HK-2 (cell line): ENCODE measurements around the gene GLIPR1L2.
"Not testable (repeated sequence)": the region's sequence is repeated elsewhere in the genome, so short reads cannot be mapped to it uniquely, and the experiment has no call there.

ENCODE experiments used
- DNase-seq: peaks from one replicate; pipeline ENCODE4 v3.0.0-alpha.2; 2018; ENCODE audit not compliant: unreplicated experiment

GLIPR1L2 gene

DNA sequence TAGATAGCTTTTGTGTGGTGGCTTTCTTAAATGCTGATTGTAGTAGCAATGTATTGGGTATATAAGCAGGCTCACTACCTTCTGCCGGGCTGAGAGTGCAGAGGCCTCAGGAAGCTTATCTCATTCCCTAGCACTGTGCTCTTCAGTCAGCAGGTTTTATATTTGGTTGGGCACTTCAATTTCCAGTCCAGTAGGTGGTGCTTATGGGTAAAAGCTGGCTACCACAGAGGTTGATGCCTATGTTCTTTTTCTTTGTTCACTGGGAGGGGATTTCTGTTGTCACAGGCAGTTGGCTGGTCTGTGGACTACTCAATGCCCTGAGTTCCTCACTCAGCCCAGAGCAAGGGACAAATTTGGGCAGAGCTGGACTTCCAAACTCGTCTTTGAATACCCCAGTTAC, 46.7 kb downstream of the GLIPR1L2 start:
- no peak for DNase-seq

DNA sequence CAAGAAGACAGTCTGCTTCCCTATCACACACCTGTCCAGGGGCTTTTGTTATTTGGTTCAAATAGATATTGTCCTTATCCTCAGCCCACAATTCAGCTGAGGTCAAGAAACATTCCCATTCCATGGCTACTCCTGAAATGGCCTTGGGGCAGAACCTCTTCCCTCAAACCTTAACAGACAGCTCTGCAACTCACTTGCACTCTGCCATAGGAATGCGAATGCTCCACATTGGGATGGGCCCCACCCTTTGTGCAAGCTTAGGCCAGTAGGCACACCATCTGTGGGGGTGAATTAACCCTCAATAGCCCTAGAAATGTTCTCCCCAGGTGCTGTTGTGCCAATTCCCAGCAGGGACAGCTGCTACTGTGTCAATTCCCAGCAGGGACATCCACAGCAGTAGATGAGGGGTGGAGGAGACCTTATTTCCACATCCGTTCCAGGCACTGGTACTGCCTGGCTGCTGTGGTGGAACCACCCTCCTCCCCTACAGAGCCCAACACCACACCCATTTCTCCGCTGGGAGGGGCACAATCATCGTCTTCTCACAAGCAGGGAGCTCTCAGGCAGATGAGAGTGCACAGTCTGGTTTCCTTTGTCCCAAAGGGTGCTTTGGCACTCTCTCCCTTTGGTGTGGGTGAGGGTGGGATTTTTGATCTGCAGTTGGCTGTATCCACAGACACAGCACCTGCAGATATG, 47.3 kb downstream of the GLIPR1L2 start:
- no peak for DNase-seq

DNA sequence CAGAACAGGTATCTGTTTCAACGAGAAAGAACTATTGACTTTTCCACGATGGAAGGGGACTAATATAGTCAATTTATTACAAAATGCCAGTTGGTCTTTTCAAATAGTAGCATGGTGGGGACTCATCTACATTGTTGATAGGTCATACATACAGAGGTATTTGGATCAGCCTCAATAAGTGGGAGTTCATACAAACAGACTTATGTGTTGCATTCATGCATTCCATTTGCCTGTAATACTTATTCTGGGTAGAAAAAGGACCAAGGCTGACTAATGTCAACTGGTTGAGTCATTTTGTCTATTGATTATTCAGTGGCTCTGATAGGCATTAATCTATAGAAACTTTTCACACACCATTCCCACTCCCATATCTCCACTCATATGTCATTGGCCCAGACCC, 48.2 kb downstream of the GLIPR1L2 start:
- DNase-seq: no peak

DNA sequence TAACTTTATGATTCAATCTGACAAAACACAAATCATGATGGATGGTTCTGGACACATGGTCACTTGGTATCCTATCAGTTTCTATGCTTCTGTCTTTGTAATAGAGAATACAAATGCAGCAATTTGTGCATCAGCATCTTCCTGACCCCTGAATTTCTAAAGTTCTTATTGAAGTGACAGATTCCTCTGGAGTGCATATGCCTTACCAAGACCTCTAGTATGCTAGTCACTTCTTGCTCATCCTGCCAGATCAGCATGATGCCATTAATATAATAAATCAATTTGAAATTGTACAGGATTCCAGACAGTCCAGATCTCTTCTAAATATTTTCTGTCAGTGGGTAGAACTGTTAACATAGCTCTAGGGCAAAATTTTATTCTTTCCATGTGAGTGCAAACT, 49.0 kb downstream of the GLIPR1L2 start:
- DNase-seq: no peak

DNA sequence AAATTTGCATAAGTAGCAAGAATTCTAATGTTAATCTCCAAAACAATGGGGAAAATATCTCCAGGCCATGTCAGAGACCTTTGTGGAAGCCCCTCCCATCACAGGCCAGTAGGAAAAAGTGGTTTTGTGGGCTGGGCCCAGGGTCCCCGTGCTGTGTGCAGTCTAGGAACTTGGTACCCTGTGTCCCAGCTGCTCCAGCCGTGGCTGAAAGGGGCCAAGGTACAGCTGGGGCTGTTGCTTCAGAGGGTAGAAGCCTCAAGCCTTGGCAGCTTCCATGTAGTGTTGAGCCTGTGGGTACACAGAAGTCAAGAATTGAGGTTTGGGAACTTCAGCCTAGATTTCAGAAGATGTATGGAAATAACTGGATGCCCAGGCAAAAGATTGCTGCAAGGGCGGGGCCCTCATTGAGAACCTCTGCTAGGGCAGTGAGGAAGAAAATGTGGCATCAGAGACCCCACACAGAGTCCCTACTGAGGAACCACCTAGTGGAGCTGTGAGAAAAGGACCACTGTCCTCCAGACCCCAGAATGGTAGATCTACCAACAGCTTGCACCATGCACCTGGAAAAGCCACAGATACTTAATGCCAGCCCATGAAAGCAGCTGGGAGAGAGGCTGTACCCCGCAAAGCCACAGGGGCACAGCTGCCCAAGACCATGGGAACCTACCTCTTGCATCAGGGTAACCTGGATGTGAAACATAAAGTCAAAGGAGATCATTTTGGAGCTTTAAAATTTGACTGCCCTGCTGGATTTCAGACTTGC, 51.0 kb downstream of the GLIPR1L2 start:
- not testable (repeated sequence) for DNase-seq

DNA sequence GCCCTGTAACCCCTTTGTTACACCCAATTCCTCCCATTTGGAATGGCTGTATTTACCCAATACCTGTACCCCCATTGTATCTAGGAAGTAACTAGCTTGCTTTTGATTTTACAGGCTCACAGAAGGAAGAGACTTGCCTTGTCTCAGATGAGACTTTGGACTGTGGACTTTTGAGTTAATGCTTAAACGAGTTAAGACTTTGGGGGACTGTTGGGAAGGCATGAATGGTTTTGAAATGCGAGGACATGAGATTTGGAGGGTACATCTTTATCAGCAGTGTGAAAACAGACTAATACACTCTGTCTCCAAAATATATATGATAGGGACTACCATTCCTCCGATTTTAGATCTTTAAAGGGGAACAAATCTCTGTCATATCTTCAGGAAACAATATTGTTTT, 51.6 kb downstream of the GLIPR1L2 start:
- not testable (repeated sequence) for DNase-seq

DNA sequence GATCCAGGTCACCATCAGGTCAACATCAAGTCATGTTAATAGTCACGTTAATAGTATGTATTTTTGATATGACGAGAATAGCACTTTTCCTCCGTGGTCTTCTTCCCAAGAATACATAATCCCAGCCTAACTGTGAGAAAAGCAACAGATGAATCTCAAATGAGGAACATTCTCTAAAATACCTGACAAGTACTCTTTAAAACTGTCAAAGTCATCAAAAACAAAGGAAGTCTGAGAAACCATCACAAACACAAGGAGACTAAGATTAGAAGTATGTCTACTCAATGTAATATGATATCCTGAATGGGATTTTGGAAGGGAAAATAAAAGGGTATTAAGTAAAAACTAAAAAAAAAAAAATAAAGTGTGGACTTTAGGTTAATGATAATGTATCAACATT, 52.8 kb downstream of the GLIPR1L2 start:
- no peak for DNase-seq

DNA sequence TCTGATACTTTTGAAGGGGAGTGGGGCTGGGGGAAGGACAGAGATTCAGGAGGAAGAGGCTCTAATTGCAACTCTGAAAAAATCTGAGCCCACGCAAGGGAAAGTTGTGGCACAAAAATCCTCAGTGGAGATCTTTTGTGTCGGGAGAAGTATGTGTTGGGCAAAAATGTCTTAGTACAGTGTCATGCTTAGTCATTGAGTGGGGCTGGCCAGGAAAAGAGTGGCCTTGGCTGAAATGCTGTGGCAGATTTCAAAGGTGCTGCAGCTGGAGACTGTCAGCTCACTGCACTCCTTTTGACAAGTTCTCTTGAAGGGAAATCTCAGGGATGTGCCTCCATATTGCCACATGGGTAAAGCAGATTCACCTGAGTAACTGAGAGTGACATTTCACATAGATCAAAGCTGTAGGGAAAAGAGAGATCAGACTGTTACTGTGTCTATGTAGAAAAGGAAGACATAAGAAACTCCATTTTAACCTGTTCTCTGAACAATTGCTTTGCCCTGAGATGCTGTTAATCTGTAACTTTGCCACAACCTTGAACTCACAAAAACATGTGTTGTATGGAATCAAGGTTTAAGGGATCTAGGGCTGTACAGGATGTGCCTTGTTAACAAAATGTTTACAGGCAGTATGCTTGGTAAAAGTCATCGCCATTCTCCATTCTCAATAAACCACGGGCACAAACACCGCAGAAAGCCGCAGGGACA, 53.7 kb downstream of the GLIPR1L2 start:
- DNase-seq: no peak

DNA sequence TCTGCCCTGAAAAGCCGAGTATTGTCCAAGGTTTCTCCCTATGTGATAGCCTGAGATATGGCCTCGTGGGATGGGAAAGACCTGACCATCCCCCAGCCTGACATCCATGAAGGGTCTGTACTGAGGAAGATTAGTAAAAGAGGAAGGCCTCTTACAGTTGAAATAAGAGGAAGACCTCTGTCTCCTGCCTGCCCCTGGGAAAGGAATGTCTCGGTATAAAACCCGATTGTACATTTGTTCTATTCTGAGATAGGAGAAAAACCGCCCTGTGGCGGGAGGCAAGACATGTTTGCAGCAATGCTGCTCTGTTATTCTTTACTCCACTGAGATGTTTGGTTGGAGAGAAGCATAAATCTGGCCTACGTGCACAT, 54.2 kb downstream of the GLIPR1L2 start:
- DNase-seq: not testable (repeated sequence)

DNA sequence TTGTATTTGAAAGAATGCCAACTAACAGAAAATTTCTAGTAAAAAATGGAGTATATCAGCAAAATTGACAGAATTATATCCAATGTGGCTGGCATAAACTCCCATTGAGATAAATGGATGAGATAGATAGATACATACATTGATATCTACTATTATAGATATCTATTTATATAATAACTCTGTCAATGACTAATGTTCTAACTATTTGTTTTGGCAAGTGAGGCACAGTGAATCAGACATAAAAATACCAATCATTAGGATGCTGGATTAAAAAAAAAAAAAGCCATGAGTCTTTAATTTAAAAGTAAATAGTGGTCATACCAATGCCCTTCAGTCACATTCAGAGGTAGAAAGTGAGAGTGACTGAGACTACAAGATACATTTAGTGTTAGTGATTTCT, 56.0 kb downstream of the GLIPR1L2 start:
- DNase-seq: no peak

DNA sequence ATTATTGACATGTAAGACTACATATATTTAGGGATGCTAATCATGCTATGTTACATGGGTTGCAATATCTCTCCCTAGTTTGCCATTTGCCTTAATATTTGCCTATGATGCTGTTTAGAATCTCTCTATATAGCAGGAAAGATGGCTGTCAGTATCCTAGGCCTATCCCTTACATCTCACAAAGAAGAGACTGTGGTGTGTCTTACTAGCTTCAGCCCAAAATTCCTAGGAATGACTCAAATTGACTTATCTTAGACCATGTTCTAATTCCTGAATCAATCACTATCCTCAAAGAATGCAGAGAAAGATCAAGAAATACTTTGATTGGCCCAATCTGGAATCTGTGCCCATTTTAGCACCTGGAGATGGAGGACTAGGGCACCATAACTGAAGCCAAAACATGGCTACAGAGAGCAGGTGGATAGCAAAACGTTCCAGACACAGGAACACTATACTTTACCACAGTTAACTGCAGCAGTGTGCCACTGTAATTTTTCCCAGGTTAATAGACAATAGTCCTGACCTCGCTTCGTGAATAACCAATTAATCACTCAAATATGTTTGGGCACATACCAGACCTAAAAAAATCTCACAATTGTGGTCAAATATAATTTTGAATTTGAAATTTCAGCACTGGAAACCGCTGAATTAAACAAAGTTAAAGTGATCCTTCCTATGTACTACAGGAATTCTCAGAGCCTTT, 57.0 kb downstream of the GLIPR1L2 start:
- no peak for DNase-seq

DNA sequence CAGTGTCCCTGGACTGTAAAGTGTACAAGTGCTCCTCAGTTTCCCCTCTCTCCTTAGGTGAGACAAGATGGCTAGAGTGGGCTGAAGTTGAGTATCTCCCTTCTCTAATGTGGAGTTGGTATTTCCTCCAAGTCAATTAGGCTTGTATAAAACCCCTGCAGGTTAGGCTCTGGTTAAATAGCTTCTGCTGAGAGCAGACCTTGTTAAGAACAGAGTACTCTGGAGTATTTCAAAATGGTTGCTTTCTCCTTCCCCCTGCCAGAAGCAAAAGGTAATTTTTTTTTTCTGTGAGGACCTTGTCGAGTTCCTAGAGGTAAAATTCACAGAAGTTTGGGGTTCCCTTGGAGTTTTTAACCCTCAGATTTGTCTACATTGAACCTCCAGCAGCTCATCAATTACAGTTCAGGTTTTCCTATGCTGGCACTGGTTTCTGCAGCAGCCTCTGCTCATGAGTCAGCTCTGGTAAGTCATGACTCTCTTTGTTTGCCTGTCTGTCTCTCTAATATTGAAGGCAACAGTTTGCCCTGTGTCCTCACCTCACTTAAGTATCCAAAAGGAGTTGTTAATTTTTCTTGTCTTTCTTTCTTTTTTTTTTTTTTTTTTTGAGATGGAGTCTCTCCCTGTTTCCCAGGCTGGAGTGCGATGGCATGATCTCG, 61.9 kb downstream of the GLIPR1L2 start:
- DNase-seq: no peak

DNA sequence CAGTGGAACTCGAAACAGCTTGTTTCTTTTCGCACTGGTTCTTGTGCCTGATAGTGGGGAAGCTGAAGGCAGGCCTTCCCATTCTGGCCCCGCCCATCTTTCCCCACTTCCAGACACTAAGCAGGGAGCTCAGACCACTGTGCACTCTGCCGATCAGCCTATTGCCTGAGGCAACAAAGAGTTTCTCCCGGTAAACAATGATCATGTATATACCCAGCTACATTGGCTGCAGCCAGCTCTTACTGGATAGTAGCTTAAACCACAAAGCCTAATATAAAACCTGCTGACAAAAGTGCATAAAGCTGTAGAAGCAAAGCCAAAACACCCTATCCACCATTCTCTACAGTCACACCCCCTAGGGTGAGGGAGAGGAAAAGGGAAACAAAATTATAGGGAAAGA, 65.0 kb downstream of the GLIPR1L2 start:
- DNase-seq: no peak

DNA sequence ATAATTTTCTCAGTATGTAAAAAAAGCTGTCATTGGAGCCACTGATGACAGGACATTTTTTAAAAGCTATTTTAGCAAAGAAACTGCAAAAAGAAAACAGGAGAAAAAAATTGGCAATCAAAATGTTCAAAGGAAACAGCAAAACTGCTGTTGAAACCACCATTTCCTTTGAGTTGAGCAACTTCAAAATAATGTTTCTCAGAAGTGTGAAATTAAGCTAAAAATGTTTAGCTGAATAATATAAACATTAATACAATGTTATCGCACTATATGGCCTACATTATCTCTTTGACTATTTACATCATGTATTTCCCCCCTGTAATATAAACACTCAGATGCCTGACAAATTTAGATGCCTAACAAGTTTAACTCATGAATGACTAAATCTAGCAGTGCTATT, 66.3 kb downstream of the GLIPR1L2 start:
- DNase-seq: no peak

DNA sequence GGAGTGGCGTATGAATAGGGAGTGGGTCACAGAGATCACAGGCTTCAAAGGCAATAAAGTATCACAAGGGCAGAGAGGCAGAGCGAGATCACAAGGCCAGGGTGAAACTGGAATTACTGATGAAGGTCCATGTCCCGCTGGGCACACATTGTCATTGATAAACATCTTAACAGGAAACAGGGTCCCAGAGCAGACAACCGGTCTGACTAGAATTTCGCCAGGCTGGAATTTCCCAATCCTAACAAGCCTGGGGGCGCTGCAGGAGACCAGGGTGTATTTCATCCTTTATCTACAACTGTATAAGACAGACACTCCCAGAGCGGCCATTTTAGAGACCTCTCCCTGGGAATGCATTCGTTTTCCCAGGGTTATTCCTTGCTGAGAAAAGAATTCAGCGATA, 67.0 kb downstream of the GLIPR1L2 start:
- not testable (repeated sequence) for DNase-seq

DNA sequence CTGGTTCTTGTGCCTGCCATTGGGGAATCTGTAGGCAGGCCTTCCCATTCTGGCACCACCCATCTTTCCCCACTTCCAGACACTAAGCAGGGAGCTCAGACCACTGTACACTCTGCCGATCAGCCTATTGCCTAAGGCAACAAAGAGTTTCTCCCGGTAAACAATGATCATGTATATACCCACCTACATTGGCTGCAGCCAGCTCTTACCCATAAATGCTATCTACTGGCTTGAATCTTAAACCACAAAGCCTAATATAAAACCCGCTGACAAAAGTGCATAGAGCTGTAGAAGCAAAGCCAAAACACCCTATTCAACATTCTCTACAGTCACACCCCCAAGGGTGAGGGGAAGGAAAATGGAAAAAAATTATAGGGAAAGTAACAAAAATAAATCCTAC, 68.9 kb downstream of the GLIPR1L2 start:
- no peak for DNase-seq

DNA sequence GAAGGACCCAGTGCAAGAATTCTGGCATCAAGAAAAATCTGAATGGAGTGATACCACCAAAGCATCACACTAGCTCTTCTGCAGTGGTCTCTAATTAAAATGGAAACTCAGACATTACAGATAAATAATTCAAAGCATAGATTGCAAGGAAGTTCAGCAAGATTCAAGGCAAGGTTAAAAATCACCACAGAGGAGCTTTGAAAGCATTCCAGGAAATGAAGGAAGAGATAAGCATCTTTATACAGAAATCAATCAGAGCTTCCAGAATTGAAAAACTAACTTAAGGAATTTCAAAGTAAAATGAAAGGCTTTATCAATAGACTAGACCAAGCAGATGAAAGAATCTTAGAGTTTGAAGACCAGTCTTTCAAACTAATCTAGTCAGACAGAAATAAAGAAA, 69.3 kb downstream of the GLIPR1L2 start:
- DNase-seq: no peak

DNA sequence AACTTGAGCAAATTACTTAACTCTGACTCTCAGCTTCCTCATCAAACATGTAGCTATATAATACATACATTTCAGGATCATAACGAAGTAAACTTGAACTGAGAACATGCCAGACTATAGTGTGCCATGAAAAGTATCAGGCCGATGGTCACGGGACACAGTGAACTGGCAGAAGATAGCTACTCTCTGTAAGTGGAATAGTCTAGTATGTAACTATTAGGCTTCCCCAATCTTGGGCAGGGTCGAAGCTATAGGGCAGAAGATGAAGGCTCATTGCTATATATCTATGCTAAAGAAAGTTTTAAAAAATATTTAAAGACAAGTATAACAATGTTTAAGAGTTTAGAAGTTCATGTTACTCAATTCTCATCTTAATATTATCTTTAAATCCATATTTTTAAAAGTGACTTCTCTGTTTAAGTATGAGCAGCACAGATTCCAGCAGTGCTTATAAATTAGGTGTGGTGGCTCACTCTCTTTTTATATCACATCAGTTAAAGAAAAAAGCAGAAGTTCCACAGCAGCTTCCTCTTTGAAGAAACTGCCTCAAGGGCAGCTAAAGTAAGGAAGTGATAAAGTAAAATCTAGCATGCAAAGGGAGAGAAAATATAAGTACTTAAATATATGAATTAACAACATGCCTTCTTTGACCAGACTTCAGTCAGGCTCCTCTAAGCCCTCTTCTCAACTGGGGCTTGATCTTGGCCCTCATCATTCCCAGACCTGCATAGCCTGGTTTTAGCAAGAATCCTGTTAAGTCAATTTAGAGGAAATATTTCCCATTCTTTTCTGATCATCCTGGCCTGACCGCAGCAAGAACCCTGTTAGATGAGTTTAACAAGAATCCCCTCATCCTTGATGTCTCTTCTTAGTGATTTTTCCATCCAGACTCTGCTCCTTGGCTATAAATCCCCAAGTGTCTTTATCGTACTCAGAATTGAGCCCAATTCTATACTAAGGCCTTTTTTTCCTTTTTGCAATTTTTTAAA, 81.3 kb downstream of the GLIPR1L2 start:
- no peak for DNase-seq

DNA sequence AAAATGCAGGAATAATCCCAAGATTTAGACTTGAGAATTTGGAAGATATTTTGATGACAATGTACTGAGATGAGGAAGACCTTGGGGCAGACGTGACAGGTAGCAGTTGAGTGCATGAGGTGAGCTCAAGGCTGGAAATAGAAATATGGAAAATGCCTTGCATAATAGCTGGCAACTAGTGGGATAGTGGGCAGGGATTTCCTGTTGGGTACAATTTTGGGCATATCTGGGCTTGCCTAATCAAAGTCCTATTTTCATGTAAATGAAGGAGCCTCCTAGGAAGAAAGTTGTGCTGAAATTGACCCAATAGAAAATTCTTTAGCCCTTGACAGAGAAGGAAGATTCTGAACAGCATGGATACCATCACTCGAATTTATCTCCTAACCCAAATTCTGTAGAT, 83.2 kb downstream of the GLIPR1L2 start:
- no peak for DNase-seq

DNA sequence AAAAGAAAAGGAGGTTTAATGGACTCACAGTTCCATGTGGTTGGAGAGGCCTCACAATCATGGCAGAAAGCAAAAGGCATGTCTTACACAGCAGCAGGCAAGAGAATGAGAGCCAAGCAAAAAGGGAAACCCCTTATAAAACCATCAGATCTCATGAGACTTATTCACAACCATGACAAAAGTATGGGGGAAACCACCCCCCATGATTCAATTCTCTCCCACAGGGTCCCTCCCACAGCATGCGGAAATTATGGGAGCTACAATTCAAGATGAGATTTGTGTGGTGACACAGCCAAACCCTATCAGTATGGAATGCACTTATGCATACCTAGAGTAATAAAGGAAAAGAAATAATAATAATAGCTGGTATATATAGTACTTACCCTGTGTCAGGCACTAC, 85.2 kb downstream of the GLIPR1L2 start:
- DNase-seq: no peak

DNA sequence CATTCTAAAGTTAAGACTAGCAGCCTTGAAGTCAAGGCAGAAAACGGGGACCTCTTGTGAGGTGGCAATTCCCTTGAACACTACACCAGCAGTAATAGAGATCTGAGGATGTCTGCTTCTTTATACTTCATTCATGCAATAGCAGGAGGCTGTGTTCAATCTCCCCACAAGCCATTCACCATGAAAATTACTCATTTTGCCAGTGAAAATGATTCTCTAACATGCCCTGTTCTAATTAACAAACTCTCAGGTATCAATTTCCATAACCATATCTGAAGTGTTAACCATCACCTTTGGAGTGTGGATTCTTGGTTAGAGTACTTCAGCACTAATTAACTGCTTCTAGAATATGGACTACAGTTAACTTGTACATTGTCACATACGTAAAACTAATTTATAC, 86.2 kb downstream of the GLIPR1L2 start:
- DNase-seq: no peak
